Measurements from ENCODE around the gene CEBPB.

DNA sequence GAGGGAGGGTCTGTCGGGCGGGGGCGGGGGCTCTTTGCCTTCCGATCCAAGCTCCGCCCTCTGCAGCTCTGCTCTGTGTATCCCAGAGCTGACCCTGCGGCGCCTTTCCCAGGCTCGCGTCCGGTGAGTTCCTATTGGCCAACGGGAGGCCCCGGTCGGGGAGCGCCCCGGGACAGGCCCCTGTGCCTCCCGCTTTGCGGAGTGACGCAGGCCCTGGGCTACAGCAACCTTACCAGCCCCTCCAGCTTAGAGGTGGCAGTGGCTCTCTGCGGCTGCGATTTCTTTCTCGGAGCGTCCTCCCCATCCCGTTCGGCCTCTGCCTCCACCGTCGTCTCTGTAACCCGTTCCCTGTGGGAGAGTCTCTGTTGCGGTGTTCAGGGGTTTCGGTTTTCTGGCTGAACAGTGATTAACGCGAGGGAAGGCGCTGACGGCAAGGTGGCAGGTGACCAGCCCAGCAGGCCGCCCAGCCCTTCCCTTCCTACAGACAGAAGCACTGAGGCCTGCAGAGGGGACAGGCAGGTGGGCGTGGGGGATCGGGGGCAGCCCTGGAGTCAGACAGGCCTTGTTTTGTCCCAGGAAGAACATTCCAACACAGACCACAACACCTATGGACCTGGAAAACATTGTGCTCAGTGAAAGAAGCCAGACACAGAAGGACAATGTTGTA lies 18.1 kb upstream of the CEBPB start:
- TF ChIP-seq, protein P1, sequence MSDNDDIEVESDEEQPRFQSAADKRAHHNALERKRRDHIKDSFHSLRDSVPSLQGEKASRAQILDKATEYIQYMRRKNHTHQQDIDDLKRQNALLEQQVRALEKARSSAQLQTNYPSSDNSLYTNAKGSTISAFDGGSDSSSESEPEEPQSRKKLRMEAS (IDR thresholded peaks at IDR 0.05): peak; percentile 12
- TF ChIP-seq, protein P2, sequence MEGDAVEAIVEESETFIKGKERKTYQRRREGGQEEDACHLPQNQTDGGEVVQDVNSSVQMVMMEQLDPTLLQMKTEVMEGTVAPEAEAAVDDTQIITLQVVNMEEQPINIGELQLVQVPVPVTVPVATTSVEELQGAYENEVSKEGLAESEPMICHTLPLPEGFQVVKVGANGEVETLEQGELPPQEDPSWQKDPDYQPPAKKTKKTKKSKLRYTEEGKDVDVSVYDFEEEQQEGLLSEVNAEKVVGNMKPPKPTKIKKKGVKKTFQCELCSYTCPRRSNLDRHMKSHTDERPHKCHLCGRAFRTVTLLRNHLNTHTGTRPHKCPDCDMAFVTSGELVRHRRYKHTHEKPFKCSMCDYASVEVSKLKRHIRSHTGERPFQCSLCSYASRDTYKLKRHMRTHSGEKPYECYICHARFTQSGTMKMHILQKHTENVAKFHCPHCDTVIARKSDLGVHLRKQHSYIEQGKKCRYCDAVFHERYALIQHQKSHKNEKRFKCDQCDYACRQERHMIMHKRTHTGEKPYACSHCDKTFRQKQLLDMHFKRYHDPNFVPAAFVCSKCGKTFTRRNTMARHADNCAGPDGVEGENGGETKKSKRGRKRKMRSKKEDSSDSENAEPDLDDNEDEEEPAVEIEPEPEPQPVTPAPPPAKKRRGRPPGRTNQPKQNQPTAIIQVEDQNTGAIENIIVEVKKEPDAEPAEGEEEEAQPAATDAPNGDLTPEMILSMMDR (IDR thresholded peaks at IDR 0.05; ENCODE audit: low read depth, low read length, missing input control): no peak
- peak in 1 of 2 donors; percentile 36 for TF ChIP-seq RAD21 (IDR thresholded peaks at IDR 0.05)
- TF ChIP-seq YY1 (IDR thresholded peaks at IDR 0.05): peak; percentile 21
- TF ChIP-seq SP1 (IDR thresholded peaks at IDR 0.05): peak; percentile 76
- no peak for TF ChIP-seq JUND (IDR thresholded peaks at IDR 0.05)
- peak in 1 of 2 donors; percentile 52 for TF ChIP-seq HNF4A (conservative IDR thresholded peaks at IDR 0.05)
- TF ChIP-seq, protein P3, sequence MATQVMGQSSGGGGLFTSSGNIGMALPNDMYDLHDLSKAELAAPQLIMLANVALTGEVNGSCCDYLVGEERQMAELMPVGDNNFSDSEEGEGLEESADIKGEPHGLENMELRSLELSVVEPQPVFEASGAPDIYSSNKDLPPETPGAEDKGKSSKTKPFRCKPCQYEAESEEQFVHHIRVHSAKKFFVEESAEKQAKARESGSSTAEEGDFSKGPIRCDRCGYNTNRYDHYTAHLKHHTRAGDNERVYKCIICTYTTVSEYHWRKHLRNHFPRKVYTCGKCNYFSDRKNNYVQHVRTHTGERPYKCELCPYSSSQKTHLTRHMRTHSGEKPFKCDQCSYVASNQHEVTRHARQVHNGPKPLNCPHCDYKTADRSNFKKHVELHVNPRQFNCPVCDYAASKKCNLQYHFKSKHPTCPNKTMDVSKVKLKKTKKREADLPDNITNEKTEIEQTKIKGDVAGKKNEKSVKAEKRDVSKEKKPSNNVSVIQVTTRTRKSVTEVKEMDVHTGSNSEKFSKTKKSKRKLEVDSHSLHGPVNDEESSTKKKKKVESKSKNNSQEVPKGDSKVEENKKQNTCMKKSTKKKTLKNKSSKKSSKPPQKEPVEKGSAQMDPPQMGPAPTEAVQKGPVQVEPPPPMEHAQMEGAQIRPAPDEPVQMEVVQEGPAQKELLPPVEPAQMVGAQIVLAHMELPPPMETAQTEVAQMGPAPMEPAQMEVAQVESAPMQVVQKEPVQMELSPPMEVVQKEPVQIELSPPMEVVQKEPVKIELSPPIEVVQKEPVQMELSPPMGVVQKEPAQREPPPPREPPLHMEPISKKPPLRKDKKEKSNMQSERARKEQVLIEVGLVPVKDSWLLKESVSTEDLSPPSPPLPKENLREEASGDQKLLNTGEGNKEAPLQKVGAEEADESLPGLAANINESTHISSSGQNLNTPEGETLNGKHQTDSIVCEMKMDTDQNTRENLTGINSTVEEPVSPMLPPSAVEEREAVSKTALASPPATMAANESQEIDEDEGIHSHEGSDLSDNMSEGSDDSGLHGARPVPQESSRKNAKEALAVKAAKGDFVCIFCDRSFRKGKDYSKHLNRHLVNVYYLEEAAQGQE (IDR thresholded peaks at IDR 0.05): peak; percentile 80
- no peak for TF ChIP-seq GABPA (IDR thresholded peaks at IDR 0.05 in 1 of 2, conservative IDR thresholded peaks at IDR 0.05 in 1 of 2)
- TF ChIP-seq, protein P4, sequence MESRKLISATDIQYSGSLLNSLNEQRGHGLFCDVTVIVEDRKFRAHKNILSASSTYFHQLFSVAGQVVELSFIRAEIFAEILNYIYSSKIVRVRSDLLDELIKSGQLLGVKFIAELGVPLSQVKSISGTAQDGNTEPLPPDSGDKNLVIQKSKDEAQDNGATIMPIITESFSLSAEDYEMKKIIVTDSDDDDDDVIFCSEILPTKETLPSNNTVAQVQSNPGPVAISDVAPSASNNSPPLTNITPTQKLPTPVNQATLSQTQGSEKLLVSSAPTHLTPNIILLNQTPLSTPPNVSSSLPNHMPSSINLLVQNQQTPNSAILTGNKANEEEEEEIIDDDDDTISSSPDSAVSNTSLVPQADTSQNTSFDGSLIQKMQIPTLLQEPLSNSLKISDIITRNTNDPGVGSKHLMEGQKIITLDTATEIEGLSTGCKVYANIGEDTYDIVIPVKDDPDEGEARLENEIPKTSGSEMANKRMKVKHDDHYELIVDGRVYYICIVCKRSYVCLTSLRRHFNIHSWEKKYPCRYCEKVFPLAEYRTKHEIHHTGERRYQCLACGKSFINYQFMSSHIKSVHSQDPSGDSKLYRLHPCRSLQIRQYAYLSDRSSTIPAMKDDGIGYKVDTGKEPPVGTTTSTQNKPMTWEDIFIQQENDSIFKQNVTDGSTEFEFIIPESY (IDR thresholded peaks at IDR 0.05): no peak
- no peak for TF ChIP-seq FOXA1 (IDR thresholded peaks at IDR 0.05)
- TF ChIP-seq, protein P5, sequence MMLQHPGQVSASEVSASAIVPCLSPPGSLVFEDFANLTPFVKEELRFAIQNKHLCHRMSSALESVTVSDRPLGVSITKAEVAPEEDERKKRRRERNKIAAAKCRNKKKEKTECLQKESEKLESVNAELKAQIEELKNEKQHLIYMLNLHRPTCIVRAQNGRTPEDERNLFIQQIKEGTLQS (IDR thresholded peaks at IDR 0.05): no peak
- TF ChIP-seq TAF1 (conservative IDR thresholded peaks at IDR 0.05): peak; percentile 47

All from liver (tissue), 3 donors.